ENCODE data around the gene NECTIN2.
"Not testable (repeated sequence)": the region's sequence is repeated elsewhere in the genome, so short reads cannot be mapped to it uniquely, and the experiment has no call there.

NECTIN2 gene

DNA sequence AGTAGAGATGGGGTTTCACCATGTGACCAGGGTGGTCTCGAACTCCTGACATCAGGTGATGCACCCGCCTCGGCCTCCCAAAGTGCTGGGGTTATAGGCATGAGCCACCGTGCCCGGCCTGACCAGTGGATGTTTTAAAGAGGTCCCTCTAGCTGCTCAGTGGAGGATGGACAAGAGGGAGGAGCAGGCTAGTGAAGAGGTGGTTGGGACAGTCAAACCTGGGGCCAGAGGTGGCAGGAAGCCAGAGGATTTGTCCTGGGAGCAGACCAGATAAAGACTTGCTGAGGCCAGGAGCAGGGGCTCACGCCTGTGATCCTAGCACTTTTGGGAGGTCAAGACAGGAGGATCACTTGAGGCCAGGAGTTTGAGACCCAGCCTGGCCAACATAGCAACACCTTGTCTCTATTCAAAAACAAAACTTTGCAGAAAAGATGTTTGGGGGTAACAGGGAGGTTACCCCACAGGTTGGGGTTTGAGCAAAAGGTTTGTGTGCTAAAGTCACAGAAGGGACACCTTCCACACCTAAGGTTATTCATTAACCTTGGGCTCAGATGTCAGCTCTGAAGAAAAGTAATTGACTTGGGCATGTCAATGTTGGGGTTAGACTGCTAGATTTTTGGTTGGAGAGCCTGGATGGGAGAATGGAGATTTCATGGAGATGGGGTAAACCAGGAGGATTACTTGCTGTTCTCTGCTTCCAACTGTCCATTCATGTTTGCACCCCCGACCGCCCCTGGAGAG, 28.2 kb upstream of the NECTIN2 start:
- no peak for DNase-seq

DNA sequence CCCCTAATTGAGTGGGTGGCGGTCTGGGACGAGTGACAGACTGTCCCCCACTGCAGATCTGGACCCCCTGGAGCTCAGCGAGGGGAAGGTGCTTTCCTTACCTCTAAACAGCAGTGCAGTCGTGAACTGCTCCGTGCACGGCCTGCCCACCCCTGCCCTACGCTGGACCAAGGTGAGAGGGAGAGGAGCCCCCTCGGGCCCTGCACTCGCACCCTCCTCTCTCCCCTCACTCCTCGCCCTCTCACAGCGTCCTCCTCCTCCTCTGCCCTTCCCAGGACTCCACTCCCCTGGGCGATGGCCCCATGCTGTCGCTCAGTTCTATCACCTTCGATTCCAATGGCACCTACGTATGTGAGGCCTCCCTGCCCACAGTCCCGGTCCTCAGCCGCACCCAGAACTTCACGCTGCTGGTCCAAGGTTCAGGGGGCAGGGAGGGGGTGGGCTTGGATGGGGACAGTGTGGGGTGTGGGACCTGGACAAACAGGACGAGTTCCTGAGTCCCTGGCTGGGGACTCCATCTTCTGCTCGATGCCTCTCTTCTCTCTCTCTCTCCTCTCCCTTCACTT, 27.5 kb upstream of the NECTIN2 start:
- DNase-seq = no peak

DNA sequence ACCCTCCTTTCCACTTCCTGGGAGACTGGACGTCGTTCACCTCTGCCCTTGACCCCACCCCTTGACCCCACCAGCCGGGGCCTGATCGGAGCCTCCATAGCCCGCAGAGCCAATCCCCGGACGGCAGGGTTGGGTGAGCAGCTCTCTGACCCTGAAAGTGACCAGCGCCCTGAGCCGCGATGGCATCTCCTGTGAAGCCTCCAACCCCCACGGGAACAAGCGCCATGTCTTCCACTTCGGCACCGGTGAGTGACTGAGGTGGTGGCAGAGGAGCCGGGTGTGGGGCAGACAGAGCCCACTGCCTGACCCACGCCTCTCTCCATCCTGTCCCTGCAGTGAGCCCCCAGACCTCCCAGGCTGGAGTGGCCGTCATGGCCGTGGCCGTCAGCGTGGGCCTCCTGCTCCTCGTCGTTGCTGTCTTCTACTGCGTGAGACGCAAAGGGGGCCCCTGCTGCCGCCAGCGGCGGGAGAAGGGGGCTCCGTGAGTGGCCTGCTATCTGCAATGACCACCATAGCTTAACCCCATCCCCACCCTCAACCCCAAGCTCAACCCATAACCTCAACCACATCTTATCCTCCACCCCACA, 26.8 kb upstream of the NECTIN2 start:
- no peak for DNase-seq

DNA sequence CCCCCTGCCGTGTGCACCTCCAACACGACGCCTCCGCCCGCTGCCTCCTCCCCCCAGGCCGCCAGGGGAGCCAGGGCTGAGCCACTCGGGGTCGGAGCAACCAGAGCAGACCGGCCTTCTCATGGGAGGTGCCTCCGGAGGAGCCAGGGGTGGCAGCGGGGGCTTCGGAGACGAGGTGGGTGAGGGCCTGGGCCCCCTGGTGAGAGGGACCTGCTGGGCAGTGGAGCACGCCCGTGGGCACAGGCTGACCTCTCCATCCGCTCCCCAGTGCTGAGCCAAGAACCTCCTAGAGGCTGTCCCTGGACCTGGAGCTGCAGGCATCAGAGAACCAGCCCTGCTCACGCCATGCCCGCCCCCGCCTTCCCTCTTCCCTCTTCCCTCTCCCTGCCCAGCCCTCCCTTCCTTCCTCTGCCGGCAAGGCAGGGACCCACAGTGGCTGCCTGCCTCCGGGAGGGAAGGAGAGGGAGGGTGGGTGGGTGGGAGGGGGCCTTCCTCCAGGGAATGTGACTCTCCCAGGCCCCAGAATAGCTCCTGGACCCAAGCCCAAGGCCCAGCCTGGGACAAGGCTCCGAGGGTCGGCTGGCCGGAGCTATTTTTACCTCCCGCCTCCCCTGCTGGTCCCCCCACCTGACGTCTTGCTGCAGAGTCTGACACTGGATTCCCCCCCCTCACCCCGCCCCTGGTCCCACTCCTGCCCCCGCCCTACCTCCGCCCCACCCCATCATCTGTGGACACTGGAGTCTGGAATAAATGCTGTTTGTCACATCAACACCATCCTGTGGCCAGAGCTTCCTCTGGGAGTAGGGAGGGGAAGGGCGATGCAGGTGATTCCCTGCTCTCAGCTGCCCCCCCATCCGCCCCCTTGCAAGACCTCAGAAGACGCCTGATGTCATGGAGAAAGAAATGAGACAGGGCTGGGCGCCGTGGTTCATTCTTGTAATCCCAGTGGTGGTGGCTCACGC, 25.2 kb upstream of the NECTIN2 start:
- peak; percentile 71 for DNase-seq

DNA sequence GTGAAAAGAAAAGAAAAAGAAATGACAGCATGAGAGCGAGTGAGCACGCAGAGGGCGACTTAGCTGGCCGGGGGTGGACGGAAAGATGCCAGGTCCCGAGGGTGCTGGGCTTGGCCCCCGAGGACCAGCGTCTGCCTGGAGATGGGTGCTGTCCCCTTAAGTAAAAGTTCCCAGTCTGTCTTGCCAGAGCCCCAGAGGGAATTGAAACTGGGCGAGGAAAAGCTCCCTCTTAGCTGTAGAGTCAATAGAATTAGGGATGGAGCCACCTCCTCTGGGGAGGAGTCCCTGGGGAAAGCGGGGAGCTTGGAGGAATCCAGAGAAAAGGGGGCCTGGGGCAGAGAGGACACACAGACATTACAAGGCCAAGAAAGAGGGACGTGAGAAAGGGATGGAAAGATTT, 23.9 kb upstream of the NECTIN2 start:
- DNase-seq = no peak

DNA sequence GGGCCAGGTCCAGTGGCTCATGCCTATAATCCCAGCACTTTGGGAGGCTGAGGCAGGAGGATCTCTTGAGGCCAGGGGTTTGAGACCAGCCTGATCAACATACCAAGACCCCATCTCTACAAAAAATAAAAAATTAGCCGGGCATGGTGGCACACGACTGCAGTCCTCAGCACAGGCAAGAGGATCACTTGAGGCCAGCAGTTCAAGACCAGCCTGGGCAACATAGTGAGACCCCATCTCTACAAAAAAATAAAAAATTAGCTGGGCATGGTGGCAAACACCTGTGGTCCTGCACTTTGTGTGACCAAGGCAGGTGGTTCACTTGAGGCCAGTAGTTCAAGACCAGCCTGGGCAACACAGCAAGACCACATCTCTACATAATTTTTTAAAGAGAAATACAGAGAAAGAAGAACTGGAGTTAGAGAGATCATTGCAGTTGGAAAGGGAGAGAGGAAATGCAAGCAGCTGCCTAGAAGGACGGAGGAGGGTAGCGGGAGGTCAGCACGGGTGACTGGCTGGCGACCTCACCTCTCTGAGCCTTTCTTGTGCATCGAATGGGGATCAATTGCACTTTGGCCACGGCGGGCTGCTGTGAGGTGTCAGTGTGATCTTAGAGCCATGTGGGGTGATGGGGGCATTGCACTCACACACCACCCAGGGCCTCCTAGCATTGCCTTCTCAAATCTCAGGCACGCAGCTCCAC, 23.3 kb upstream of the NECTIN2 start:
- DNase-seq = no peak

DNA sequence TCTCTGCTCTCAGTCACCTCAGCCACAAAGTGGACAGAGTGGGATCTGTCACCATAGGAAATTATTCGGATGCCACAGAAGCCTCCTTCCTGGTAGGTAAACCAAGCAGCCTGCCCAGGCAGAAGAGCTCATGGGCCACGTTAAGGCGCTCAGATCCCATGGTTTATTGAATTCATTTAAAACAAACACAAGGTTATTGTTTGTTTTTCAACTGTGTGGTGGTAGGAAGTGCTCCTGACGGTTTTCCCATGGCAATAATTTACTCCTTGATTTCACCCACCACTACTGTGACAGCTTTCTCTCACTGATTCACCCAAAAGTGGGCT, 22.8 kb upstream of the NECTIN2 start:
- DNase-seq = no peak

DNA sequence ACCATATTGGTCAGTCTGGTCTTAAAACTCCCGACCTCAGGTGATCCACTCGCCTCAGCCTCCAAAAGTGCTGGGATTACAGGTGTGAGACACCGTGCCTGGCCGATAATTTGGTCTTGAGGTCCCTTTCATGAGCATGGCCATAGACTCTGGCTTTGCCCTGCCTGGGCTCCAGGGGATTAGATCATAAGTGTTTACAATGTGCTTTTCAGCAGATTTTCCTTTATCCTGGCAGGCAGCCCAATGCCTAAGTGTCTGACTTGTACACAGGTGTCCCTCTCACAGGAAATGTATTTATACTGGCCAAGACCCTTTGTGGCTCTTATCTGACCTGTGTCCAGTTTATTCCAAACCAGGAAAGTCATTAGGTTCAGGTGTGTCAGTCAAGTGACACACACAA, 21.3 kb upstream of the NECTIN2 start:
- DNase-seq = no peak

DNA sequence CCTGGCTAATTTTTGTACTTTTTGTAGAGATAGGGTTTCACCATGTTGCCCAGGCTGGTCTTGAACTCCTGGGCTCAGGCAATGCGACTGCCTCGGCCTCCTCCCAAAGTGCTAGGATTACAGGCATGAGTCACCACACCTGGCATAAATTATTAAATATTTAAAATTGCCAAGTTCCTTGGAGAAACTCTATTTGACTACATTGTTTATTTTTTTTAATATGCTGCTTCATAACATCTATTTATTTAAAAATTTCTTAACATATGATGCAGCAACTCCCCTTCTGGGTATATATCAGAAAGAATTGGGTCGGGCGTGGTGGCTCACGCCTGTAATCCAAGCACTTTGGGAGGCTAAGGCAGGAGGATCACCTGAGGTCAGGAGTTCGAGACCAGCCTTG, 13.2 kb upstream of the NECTIN2 start:
- not testable (repeated sequence) for DNase-seq

DNA sequence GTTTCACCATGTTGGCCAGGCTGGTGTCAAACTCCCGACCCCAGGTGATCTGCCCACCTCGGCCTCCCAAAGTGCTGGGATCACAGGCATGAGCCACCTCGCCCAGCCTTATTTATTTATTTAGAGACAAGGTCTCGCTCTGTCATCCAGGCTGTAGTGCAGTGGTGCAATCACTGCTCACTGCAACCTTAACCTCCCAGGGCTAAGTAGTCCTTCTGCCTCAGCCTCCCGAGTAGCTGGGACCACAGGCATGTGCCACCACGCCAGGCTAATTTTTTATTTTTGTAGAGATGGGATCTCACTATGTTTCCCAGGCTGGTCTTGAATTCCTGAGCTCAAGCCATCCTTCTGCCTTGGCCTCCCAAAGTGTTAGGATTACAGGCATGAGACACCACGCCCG, 11.7 kb upstream of the NECTIN2 start:
- DNase-seq = not testable (repeated sequence)

DNA sequence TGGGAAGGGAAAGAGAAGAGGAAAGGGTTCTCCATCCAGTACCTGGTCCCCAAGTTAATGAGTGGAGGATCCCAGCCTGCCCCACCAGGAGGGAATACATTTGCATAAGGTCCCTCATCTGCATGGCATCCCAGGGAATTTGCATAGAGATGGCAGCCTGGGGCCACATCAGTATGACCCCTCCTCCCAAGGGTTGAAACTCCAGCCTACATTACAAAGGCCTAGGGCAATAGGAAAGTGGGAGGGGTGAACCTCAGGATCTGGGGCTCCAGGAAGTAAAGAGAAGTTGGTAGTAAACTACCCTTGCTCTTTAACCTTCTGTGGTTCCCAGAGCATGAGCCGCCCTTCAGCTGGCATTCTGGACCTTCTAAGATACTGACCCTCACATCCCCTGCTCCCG, 6.8 kb upstream of the NECTIN2 start:
- no peak for DNase-seq

DNA sequence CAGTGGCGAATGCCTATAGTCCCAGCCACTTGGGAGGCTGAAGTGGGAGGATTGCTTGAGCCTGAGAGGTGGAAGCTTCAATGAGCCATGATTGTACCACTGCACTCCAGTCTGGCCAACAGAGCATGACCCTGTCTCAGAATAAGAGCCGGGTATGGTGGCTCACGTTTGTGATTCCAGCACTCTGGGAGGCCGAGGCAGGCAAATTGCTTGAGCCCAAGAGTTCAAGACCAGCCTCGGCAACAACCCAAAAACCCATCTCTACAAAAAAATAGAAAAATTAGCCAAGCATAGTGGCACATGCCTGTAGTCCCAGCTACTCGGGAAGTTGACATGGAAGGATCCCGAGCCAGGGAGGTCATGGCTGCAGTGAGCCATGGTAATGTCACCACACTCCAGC, 5.3 kb upstream of the NECTIN2 start:
- DNase-seq = no peak

DNA sequence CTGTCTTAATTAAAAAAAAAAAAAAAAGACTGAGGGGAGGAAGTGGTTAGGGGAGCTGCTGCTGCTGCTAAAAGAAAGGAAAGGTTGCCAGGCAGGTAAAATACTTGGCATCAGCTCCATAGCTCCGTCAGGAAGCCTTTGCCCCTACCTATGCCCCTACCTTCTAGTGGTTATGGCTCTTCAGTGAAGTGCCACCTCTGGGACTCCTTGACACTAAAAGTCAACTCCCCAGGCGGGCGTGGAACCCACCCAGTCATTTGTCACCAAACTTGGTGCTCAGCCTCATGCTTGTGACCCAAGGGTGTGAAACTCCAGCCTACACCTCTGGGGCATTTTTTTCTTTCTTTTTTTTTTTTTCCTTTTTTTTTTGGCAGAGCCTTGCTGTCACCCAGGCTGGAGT, 4.9 kb upstream of the NECTIN2 start:
- no peak for DNase-seq

DNA sequence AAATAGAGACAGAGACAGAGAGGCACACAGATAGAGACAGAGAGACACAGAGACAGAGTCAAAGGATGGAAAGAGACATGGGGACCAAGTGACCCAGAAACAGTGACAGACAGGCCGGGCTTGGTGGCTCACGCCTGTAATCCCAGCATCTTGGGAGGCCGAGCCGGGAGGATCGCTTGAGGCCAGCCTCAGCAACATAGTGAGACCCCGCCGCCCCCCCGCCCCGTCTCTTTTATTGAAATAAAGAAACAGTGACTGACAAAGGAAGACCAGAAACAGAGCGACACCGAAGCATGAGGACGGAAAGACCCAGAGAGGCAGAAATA, 848 bp upstream of the NECTIN2 start:
- DNase-seq = no peak

DNA sequence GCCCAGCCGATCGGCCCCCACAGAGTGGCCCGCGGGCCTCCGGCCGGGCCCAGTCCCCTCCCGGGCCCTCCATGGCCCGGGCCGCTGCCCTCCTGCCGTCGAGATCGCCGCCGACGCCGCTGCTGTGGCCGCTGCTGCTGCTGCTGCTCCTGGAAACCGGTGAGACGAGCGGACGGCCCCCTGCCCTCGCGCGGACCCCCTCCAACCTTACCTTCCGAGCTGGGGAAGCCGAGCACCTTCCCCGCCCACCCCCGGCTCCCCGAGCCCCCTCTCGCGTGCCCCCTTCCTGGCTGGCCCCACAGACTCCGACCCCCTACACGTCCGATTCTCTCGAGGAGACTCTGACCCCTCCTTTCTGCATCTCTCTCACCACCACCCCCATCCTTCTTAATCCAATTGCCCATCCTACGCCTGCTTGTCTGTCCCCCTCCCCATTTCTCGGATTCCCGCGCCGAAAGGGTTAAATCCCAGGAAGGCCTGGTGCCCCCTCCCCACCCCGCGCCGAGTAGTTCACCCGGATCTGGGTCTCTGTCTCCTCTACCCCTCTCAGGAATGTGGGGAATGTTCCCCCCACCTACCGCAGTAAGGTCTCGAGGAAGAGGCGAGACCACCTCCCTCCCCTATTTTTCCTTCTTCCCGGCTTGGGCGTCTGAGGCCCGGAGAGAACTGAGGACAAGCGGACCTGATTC, 502 bp downstream of the NECTIN2 start:
- peak; percentile 67 for DNase-seq

DNA sequence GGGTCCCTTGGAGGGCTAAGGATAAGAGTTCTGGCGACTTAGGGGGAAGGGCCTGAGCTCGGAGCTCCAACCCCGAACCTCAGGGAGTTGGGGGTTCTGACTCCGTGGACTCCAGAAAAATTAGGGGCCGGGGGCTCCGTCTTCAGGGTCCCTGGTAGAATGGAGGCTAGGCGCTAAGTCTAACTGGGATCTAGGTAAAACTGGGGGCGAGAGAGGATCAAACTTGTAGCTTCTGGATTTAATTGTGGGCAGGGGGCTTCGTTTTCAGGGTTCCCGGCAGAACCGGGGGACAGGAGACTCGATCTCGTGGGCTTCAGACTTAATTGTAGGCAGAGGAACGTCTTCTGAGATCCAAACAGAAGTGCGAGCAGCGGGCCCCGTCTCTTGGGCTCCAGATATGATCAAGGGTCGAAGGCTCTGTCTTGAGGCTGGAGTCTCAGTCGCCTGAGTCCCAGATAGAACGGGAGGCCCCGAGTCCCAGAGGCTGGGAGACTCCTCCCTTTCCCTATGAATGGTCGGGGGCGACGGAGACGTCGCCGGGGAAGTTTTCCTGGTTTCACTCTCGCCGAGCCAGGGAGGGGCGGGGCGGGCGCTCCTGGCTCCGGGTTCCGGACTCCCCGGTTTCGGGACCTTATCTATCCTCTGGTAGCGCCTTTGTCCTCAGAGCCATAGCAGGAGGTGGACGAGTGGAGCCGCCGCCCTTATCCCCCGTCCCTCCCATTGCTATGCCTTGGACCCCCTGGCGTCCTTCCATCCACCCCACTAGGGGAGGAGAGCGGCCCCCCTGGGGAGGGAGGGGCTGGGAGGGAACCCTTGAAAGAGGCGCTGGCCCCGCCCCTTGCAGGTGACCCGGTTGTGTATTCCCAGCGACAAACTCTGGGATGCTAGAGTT, 1.3 kb downstream of the NECTIN2 start:
- peak; percentile 77 for DNase-seq

DNA sequence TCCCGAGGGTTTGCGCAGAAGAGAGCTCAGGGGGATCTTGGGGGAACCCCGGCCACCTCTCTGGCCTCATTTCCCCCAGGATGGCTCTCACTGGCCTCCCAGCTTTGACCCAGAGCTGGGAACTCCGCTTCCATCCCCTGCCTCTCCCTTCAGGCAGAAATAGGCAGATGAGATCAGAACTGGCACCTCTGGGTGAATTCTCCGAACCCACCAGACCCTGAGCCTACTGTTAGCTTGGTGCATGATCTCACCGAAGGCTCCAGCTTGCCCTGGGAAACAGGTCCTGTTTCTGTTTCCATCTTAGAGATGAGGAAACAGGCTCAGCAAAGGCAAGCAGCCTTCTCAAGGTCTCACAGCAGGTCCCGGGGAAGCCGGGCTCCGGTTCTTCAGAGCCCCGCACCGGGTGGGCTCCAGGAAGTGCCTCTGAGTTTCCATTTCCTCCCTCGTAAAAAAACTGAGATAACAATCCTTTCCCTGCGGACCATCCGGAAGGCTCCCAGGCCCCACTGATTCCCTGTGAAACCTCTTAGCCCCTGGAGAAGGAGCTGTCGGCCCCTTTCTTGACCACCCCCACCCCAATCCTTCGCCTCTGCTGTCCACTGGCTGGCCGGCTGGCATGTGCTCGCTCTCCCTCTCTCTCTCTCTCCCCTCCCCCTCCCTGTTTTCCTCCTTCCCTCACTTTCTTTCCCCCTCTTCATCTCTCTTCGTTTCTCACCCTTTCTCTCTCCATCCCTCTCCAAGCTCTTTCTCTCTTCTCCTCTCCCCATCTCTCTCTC, 2.1 kb downstream of the NECTIN2 start:
- peak; percentile 60 for DNase-seq

DNA sequence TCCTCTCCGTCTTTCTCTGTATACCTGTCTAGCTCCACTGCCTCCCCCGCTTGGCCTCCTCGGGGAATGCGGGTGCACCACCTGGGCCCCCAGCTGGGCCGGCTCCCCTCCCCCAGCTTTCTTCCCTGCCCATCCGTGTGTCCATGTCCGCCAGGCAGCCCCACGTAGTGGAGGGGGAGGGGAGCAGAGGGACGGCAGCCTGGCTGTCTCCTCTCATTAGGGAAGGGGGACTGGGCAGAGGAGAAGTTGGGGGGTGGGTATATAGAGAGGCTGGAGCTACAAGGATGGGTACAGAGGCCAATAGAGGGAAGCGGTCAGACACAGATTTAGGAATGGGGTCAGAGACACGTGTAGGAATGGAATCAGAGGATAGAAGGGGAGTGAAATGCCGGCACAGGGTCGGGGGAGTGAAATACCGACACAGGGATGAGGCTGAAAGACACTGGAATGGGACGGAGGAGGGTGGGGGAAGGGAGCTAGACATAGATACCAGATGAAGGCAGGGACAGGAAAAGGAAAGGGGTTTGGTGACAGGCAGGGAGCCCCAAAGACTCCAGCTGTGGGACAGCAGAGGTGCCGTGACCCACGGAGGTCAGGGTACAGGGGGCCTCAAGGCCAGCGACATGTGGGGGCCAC, 2.8 kb downstream of the NECTIN2 start:
- DNase-seq = peak; percentile 45

DNA sequence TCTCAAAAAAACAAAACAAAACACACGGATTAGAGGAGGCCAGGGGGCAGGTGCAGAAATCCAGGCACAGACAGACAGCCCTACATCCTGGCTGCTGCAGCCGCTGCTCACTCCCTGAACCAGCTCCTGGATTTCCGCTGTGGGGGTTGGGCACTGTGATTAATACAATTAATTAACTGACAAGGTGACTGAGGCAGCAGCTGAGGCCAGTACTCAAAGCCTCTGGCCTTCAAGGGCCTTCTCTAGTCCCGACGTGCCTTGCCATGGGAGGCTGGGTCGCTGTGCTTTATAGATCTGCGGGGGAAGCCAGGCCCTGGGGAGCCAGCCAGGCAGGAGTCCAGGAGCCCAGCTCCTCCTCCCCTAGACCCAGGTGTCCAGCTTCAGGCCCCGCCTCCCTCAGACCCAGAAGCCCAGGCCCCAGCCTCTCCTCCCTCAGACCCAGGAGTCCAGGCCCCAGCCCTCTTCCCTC, 4.6 kb downstream of the NECTIN2 start:
- DNase-seq = no peak

DNA sequence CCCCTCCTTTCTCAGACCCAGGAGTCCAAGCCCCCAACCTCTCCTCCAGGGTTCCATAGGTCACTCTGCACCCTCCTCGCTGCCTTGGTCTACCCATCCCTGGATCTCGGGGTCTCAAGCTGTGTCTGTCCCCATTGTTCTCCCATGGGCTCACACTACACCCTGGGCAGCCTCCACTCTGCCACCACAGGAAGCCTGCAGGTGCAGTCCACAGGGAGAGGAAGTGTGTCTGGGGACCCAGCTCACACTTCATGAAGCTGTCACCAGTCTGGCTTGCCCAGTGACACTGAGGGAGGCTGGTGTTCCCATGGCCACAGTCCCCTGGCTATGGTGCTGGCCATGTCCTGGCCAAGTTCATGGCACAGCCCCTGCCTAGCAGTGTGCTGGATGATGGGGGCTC, 5.3 kb downstream of the NECTIN2 start:
- no peak for DNase-seq

Data from right hindlimb (tissue), 1 donor.